NCI-H2029 treated with DMSO at 0.1 percent for 48 hours (cell line): ENCODE results near the gene PARN.

Experiments used
- DNase-seq: peaks from one replicate; lab custom pipeline; 2025; lab: John Stamatoyannopoulos, UW

Gene PARN

GRCh38 chr16:14499110-14499509 lies 130.9 kb downstream of the PARN start:
- no peak for DNase-seq

- DNase-seq: peak; percentile 29
These were observed 132.6 kb downstream of the PARN start for GRCh38 chr16:14497245-14498082.

DNA sequence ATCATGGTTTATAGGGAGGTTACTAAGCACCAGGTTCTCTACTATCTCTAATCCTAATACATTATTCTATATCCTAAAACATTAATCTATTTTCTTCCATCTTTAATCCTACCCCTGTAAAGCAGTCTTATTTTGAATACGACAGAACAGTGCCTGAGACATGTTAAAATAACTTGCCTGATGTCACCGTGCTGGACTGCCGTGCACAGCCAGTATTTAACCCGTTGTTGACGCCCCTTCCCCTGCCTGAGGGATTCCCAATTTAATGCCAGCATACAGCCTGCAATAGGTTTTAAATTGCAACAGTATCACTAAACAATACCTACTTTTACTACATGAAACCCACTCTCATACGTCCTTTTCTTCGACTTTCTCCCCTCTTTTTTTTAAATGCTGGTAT lies 133.3 kb downstream of the PARN start:
- DNase-seq: no peak

- no peak for DNase-seq
These were observed 133.9 kb downstream of the PARN start for GRCh38 chr16:14496047-14496770.

DNA sequence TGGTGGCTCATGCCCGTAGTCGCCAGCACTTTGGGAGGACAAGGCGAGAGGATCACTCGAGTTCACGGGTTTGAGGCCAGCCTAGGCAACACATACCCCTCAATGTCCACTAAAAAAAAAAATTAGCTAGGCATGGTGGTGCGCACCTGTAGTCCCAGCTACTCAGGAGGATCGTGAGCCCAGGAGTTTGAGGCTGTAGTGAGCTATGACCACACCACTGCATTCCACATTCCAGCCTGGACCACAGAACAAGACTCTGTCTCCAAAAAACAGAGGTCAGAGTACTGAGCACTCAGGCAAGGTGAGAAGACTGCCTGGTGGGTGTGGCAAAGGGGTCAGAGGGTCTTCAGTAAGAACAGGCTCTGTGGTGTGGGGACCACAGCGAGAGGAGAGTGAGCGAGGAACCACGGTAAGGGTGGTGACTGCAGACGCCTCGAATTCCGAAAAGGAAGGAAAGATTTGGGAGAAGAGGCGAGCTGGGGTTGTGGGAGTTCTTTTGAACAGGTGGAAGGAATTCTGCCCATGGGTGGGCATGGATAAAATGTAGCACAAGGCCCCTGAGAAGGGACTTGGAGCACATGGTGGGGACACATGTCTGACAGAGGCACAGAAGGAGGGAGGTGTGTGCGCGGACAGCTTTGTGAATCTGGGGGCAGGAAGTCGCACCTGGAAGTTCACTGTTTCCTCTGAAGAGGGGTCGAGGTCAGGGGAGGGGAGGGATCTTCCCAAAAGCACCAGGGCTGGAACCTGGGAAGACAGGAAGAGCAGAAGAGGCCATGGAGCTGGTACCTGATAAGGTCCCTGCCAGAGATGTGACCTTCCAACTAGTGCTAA lies 134.6 kb downstream of the PARN start:
- no peak for DNase-seq

DNA sequence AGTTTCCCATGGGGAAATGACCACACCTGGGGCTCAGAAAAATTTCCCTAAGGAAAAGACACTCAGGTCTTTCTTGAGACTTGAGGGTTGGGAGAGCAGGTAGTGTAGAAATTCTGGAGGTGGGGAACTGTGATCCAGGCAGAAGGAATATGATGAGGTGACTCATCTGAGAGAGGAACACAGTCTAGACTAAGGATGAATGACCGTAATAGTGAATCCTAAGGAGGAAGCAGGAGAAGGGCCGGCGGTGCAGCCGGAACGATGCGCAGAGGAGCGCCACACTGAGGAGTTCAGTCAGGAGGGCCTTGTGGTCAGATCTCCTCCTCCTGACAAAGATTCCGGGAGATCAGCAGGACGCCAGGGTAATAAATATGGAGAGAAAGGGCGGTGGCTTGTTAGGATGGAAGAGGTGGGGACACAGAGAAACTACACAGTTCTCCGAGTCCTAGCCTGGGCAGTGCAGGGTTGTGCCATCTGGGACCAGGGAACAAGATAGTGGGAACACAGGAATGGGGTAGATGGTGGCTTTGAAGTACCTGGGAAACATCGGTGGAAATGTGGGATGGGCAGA lies 135.6 kb downstream of the PARN start:
- DNase-seq: no peak

DNA sequence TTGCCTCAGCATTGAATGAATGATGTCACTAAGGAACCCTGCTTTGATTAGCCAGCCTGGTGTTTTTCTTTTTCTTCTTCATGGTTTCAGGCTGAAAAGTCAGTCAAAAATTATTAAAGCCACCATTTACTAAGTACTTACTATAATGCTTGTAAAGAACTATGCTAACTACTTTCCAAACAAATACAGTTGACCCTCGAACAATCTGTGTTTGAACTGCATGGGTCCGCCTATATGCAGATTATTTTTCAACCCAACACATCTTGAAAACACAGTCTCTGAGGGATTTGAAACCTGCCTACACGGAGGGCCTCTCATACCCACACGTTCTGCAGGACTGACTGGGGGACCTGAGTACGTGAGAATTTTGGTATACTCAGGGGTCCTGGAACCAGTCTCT lies 136.3 kb downstream of the PARN start:
- DNase-seq: no peak

GRCh38 chr16:14492614-14493013 lies 137.4 kb downstream of the PARN start:
- no peak for DNase-seq

- no peak for DNase-seq
These were observed 138.1 kb downstream of the PARN start for GRCh38 chr16:14491861-14492529.

DNA sequence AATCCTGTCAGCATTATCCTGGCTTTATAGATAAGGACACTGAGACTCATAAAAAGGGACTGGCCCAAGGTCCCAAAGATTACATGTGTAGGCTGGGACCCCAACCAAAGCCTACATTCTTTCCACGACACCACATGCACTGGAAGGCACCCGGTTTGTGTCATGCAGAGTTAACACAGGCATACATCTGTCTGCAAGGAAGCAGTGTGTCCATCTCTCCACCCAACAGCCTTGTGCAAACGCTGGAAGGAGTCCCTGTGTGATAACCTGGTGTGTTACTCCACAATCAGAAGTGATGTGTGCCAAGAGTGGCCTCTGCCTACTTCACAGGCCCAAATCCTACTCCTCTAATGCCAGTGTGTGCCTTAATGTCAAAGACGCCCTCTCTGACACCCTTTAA lies 139.8 kb downstream of the PARN start:
- DNase-seq: no peak

DNA sequence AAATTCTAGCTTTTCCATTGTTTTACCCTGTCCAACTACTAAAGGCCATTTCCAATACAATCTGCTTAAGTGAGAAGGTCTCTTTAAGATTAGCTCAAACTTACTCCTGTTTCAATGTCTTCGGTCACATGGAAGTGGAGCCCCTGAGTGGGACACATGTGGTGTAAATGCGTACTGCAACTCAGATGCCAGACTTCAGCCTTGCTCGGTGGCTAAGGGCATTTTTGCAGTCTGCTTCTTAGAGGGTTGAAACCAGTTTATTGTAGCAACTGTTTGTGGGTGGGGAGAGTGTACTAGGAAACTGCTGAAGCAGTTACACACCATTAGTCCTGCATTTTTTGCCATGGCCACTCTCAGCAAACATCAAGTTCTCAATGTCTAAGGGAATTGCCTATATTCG lies 140.6 kb downstream of the PARN start:
- no peak for DNase-seq

GRCh38 chr16:14487579-14487978 lies 142.5 kb downstream of the PARN start:
- DNase-seq: no peak

DNA sequence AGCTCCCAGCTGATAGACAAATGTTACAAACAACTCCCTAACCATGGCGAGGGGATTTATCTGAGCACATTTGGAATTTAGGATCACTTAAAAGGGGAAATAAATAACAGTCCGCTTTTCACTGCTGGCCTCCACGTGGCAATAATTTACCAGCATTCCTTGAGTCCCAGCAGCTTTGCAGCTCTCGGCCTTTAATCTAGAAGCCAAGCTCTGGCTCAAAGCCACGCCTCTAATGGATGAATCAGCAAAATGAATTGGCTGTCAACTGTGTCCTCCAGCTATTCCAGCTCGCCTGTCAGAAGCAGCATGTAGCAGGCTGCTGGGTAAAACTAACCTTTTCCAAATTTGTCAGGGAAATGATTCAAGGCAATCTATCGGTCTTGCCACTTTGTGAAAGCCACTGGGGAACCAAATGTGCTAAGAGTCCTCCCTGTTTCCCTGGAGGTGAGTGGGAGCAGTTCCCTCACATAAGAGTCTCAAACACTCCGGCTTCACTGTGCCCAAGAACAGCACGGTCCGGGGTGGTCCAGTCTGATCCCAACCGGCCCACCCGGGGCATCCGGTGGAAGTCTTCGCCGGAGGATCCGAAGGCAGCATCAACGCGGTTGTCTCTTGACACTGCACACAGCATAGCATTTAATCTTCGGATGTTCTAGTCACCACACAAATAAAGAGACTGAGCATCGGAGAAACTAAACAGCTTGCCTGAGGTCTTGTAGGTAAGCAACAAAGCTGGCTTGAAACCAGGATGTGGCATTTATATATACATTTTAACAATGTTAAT lies 143.3 kb downstream of the PARN start:
- peak; percentile 29 for DNase-seq

GRCh38 chr16:14485811-14486519 lies 144.1 kb downstream of the PARN start:
- no peak for DNase-seq

DNA sequence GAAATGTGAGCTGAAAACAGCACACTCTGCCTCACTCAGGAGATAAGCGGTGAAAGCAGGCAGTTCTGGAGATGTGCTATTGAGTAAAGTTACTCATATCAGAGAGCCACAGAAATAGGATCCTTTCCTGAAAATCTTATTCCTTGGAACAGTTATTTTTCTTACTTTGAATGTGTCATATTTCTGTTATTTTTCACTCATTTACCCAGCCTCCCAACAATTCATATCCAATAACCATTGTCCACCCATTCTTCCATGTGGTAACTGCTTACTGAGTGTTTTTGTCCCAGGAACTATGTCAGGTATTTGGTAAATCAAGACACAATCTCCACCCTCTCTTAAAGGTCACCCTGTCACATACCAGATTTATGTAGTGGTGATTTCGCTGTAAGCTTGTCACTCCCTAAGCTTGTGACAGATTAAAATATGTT lies 144.9 kb downstream of the PARN start:
- no peak for DNase-seq

- no peak for DNase-seq
These were observed 146.2 kb downstream of the PARN start for GRCh38 chr16:14483819-14484385.

DNA sequence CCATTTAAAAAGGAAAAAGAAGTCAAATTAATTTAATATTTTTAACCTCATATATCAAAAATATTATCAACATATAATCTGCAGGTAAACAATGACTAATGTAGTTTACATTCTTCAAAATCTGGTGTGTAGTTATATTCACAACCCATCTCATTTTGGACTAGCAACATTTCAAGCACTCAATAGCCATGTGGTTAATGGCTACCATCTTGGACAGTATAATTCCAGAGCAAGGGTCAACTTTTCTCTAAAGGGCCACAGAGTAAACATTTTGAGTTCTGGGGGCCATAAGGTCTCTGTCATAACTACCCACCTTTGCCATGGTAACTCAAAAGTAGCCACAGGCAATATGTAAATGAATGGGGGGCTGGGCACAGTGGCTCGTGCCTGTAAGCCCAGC lies 153.9 kb downstream of the PARN start:
- no peak for DNase-seq

DNA sequence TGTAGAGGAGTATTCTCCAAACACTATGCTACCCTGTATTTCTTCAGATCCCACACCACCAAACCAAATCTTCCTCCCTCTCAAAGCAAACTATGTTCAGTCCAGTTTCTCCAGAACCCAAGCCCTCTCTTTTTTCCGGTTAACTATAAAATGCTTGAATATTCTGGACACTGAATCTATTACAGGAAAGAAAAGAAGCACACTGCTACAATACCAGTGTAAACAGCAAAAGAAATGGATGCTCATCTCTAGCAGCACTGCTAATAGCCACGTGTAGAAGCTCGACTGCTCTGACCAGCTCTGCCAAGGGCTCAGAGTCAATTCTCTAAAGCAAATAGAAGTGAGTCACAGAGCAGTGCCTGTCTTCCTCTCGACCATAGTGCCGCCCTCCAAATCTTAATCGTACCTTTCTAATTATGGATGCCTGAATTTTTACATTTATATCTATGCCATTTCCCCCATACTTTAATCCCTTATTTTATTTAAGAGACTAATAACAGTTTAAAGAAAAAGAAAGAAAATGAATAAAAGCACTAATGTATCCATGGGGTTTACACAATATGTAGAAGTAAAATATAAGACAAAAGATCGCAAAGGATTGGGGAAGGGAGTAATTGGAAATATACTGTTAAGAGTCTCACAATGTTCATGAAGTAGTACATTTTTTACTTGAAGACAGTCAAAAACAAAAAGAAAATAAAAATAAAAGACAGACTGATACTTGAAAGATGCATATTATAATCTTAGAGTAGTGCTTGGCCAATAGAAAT lies 154.5 kb downstream of the PARN start:
- DNase-seq: peak; percentile 67

DNA sequence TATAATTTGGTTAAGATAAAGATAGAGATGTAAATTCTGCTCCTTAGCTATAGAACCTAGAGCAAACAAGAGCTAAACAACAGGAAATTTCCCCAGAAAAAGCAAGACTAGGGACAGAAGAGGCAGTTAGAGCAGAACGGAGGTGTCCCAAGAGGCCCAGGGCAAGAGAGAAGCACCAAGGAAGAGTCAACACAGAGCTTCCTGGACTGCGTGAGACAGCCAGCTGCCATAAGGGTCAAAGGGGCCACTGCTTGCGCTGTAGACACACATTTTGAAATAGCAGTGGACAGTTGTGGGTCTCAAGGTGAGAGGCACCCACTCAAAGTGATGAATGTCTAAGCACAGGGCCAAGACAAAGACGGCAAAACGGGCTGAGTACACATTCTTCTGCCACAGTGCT lies 156.6 kb downstream of the PARN start:
- no peak for DNase-seq
